HG03521 (cell line): ENCODE measurements around the gene AFG1L.
"Not testable (repeated sequence)": the region's sequence is repeated elsewhere in the genome, so short reads cannot be mapped to it uniquely, and the experiment has no call there.

Experiments used
- ATAC-seq: cut with Tn5 transposase; IDR thresholded peaks from one replicate; pipeline ENCODE4 v1.9.1; 2021; ENCODE audit warnings: mild to moderate bottlenecking, moderate library complexity; ENCODE audit not compliant: unreplicated experiment

Gene AFG1L

DNA sequence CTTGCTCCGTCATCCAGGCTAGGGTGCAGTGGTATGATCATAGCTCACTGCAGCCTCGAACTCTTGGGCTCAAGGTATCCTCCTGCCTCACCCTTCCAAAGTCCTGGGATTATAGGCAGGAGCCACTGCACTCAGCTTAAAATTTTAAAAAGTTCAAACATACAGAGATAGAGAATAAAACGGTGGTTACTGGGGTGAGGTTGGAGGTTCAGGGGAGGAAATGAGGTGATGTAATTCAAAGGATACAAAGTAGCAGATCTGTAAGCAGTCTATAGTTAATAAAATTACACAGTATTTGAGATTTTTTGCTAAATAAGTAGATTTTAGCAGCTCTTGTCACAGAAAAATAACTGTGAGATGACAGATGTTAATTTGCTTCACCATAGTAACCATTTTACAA lies 7.5 kb upstream of the AFG1L start:
- ATAC-seq = no peak

DNA sequence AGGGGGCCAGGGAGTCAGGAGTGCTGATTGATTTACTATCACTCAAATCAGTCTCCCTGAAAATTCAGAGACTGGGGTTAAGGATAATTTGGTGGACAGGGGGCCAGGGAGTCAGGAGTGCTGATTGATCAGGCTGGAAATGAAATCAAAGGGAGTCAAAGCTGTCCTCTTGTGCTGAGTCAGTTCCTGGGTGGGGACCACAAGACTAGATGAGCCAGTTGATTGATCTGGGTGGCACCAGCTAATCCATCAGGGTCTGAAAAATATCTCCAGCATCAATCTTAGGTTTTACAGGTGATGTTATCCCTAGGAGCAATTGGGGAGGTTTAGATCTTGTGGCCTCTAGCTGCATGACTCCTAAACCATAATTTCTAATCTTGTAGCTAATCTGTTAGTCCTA lies 6.1 kb upstream of the AFG1L start:
- no peak for ATAC-seq

DNA sequence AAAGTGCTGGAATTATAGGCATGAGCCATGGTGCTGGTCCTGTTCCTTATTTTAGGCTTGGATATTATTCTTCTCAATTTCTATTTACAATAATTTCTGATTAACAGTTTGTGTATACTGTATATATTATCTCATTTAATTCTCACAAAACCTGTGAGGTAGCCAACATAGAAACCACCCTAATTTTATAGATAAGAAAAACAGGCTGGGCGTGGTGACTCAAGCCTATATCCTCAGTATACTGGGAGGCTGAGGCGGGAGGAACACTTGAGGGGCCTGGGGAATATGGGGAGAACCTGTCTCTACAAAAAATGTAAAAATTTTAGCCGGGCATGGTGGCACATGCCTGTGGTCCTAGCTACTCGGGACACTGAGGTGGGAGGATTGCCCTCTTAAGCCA lies 3.8 kb upstream of the AFG1L start:
- no peak for ATAC-seq

DNA sequence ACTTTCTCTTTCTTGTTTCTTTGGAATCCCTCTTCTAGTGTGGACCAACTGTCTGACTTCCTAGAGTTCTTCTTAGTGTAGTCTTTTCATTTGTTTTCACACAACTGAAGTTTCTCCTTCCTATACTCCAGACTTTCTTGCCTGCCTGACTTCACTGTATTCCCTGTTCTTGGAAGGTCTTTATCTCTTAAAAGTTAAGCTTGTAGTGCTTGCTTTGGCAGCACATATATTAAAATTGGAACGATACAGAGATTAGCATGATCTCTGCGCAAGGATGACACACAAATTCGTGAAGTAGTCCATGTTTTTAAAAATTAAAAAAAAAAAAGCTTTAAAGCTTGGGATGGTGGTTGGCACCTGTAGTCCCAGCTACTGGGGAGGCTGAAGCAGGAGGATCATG lies 2.3 kb upstream of the AFG1L start:
- ATAC-seq = not testable (repeated sequence)

DNA sequence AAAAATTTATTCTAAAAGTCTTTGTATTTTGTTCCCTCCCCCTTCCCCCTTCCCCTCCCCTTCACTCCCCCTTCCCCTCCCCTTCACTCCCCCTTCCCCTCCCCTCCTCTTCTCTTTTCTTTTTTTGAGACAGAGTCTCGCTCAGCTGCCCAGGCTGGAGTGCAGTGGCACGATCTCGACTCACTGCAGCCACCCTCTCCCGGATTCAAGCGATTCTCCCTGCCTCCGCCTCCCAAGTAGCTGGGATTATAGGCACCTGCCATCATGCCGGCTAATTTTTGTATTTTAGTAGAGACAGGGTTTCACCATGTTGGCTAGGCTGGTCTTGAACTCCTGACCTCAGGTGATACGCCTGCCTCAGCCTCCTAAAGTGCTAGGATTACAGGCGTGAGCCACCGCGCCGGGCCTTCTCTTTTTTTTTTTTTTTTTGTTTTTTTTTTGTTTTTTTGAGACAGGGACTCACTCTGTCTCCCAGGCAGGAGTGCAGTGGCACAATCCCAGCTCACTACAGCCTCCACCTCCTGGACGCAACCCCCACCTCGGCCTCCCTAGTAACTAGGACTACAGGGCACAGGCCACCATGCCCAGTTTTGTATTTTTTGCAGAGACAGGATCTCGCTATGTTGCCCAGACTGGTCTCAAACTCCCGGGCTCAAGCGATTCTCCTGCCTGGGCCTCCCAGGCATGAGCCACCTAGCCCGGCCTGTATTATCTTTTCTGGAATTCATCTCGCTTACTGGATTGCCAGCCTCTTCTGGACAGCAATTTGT lies 1.1 kb upstream of the AFG1L start:
- no peak for ATAC-seq

DNA sequence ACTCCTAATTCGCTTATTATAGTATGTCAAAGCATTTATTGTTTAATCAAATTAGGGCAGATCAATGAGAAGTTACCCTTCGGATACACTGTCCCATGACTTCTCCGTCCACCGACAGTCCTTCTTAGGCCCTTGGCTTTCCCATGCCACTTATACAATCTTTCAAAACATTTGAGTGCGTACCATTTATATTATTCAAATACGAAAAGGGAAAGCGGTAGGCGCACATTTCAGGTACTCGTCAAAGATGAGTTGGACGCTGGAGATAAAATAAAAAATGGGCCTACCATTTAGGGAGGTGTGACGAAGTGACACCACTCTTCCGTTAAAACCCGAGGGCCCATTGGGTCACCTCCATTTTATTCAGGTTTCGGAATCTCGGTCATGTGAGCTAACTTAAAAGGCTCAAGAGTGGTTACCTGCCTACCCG lies 542 bp upstream of the AFG1L start:
- peak; percentile 7 for ATAC-seq

DNA sequence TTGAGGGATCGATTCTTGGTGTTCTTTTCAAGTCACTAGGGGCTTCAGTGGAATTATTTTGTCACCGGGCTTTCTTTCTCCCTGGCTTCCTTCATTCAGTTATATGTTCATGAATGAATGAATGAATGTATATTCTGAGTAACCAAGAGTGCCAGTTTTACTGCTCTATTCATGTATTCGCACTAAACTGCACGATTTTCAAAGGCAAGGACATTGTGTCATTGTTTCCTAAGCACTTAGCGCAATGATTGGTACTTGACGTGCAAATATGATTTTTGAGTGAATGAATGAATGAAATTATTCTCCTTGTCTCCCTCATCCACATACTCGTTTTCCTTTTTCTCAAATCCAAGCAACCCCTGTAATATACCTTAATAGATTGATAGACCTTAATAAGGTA lies 822 bp downstream of the AFG1L start:
- no peak for ATAC-seq

DNA sequence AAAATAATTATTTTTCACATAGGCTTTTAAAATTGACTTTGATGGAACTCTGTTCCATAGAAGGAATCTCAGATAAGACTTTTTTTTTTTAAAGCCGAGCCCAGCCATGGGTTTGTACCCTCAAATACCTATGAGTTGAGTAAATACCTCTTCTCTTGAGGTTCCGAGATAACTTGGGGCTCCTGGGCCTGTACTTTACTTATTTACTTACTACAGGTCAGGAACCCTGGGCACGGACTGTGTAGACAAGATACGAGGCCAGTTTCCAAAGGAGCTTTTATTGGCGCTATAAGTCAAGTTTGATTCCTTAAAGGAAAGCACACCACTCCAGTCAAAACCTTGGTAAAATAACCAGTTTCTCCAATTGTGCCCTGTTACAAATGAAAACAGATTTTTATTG lies 7.5 kb downstream of the AFG1L start:
- ATAC-seq = no peak

DNA sequence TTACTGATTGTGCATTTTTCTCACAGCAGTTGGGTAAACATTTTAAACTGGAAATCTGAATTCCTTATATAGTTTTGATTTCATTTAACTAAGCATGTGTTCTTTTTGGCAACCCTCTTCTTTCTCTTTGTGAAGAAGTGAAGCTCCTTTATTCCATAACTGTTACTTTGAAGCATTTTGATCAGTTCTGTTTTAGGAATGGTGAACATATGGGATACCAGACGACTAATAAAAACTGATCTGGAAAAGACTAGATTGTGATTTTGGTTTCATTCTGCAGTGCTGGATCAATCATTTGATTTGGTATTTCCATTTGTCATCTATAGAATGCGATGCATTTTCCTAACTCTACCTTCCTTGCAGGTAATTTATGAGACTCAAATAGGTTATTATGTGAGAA lies 9.8 kb downstream of the AFG1L start:
- ATAC-seq = no peak

DNA sequence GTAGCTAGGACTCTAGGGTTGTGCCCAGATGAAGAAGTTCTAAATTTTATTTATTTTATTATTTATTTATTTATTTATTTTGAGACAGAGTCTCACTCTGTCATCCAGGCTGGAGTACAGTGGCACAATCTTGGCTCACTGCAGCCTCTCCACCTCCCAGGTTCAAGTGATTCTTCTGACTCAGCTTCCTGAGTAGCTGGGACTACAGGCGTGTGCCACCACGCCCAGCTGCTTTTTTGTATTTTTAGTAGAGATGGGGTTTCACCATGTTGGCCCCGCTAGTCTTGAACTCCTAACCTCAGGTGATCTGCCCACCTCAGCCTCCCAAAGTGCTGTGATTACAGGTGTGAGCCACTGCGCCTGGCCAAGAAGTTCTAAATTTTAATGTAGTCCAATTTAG lies 13.8 kb downstream of the AFG1L start:
- not testable (repeated sequence) for ATAC-seq

DNA sequence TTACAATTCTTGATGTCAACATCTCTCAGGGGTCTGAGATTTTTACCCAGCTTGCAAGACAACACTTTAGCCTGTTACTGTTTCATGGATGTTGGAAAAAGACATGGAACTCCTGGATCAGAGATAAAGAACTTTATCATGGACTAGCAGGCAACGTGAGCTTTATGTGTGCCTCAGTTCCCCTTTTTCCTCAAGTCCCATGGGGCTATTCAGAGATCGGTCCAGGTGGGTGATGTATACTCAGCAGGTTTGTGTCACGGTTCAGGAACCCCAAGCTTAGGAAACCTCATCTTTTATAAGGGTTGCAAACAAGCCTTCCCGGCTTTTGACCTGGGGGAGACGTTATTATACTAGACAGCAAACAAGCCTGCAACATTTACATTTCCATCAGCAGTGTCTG lies 15.0 kb downstream of the AFG1L start:
- ATAC-seq = no peak

DNA sequence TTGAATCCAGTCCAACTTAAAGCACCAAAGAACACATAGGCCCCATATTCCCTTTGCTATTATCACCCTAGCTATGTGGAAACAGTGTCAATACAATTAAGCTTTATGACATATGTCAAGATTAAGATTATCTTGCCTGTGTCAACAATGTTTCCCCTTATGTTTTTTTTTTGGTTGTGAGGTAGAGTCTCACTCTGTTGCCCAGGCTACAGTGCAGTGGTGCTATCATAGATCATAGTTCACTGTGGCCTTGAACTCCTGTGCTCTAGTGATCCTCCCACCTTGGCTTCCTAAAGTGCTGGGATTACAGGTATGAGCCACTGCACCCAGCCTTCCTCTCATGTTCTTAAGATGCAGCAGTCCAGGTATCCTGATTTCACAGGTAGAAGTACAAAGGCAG lies 17.8 kb downstream of the AFG1L start:
- no peak for ATAC-seq

DNA sequence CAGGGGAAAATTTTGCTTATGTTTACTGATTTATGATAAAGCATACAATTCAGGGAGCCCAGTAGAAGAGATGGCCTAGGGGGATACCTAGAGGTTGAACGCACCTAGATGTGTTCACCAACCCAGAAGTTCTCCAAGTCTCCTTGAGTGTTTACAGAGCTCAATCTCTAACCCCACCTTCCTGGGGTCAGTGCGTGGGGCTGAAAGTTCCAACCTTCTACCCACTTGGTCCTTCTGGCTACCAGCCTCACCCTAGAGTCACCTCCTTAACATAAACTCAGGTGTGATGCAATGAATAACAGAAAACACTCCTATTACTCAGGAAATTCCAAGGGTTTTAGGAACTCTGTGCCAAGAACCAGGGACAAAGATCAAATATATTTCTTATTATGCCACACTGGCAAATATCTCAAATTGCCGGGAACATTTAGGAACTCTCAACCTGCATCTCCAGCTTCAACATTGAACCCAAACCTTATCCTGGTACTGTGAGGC lies 26.4 kb downstream of the AFG1L start:
- no peak for ATAC-seq

DNA sequence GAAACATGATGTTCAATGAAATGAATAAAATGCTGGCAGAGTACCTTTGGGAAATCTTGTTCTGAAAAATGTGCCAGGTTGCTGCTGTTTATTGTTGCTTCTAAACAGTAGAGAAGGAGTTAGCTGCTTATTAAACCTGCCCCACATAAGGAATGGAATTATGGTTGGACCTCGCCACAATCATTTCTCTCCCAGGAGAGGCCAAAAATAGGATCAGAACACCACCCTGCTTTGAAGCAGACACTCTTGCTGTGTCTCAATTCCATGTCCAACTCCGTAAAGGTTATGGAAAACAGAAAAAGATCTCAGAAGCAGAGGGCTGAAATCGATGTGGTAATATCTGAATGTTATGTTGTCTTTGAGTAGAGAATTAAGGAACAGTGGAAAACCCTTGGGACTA lies 27.9 kb downstream of the AFG1L start:
- no peak for ATAC-seq

DNA sequence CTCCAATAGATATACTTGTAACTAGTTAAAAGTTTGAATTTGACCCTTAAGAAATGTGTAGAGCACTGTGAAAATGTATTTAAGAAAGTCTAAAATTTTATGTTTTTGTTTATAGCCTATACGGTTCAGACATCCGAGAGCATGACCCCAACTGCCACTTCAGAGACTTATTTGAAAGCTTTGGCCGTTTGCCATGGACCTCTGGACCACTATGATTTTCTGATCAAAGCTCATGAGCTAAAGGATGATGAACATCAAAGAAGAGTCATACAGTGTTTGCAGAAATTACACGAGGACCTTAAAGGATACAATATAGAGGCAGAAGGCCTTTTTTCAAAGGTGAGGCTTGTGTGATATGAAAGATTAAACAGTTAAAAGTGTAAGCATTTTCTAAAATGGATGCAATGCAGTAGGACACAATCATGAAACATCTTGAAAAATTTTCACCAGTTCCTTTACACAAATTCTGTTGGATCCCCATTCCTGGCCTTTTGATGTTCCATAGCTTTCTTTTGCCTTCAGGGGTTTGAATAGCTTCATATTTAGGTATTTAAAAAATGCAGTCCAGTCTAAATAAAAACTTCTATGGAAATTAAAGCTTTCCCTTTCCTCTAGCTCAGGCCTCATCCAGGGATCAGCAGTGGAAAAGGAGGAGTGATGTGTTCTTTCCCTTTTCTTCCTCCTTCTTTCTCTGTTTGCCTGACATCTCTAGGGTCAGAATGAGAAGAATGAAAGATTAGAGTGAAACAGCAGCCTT lies 29.0 kb downstream of the AFG1L start:
- ATAC-seq = no peak

DNA sequence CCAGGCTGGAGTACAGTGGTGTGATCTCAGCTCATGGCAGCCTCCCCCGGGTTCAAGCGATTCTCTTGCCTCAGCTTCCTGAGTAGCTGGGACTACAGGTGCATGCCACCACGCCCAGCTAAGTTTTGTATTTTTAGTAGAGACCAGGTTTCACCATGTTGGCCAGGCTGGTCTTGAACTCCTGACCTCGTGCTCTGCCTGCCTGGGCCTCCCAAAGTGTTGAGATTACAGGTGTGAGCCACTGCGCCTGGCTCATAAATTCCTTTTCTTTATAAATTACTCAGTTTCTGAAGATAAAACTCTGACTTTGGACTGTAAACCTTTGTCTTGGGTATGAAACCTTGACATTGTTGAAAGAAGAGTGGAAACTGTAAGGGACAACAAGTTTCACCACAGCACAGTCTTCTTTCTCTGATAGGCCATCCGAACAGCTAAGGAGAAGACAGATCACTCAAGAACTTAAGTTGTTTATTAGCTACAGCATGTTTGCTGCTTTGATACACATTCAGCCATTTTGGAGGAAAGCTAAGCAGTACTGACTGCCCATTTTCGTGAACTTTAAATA lies 35.4 kb downstream of the AFG1L start:
- not testable (repeated sequence) for ATAC-seq

DNA sequence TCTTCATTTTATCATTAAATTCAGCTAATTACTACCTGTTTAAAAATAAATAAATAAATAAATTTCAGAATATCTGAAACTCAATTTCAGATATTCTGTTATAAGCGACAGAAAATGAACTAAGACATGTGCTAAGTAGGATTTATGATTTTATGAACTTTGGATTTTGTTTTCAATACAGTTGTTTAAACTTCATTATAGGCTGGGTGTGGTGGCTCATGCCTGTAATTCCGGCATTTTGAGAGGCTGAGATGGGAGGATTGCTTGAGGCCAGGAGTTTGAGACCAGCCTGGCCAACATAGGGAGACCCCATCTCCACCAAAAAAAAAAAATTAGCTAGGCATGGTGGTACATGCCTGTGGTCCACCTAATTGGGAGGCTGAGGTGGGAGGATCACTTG lies 36.0 kb downstream of the AFG1L start:
- no peak for ATAC-seq

DNA sequence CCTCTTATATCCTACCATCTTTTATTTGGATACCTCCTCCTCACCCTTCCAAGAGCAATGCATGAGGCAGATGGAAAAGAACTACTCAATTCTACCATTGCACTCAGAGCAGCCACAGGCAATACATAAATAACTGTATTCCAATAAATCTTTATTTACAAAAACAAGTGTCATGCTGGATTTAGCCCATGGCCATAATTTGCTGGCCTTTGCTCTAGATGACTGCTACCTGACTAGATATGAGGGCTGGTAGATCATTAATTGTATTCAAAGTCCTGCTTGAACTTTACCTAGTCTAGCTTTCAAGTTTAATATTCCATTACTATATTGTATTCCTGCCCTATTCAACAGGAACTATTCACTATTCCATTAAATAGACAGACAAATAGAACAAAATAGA lies 37.1 kb downstream of the AFG1L start:
- ATAC-seq = no peak

DNA sequence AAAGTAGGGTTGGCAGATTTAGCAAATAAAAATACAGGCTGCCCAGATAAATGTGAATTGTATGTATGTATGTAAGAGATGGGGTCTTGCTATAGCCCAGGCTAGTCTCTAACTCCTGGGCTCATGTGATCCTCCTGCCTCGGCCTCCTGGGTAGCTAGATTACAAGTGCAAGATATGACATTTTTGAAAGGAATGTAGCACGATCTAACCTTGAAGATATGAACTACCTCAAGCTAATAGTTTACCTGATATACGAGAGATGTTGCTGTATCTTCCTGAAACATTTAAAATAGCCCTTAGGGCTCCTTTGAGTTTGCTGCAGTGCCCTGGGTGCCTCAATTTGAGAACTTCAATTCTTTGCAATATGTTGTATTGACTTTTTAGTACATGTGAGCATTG lies 42.1 kb downstream of the AFG1L start:
- ATAC-seq = no peak

DNA sequence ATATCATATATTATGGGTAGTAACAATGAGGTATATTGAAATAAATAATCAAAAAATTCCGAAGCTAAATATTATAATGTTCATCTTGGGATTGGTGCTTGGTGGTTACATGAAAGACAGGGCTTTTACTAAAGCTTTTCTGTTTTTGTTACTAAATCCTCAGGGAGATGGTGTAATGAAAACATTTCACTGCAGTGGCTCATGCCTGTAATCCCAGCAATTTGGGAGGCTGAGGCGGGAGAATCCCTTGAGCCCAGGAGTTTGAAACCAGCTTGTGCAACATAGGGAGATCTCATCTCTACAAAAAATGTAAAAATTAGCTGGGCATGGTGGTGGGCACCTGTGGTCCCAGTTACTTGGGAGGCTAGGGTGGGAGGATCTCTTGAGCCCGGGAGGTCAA lies 42.9 kb downstream of the AFG1L start:
- ATAC-seq = no peak

DNA sequence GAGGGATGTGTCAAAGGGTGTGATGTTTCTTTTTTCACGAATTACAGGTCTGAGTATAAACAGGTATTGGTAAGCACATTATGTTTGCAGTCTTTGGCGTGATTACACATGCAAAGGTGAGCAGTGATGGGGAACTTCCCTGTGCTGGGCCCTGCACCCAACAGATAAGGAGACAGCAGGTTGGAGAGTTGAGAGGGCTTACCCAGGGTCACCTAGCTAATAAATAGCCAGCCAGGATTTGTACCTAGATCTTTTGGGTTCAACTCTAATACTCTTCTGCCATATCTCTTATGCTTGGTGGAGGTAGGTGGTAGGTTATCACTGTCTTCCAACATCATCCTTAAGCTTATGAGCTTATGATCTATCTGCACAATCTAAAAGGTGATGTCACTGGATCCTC lies 46.5 kb downstream of the AFG1L start:
- ATAC-seq = no peak

DNA sequence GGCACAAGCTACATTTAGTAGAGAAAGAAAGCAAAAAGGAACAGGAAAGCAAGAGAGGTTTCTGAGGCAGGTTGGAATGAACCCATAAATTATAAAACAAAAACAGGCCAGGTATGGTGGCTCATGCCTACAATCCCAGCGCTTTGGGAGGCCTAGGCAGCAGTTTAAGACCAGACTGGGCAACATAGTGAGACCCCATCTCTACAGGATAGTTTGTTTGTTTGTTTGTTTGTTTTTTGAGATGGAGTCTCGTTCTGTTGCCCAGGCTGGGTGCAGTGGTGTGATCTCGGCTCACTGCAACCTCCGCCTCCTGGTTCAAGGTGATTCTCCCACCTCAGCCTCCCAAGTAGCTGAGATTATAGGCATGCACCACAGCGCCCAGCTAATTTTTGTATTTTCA lies 49.0 kb downstream of the AFG1L start:
- no peak for ATAC-seq
